NCI-H2196 (cell line): Measurements from ENCODE around the gene CTTNBP2NL.

Source experiments
- DNase-seq: peaks from one replicate; lab custom pipeline; 2025; ENCODE audit not compliant: unreplicated experiment; lab: John Stamatoyannopoulos, UW

The CTTNBP2NL gene

DNA sequence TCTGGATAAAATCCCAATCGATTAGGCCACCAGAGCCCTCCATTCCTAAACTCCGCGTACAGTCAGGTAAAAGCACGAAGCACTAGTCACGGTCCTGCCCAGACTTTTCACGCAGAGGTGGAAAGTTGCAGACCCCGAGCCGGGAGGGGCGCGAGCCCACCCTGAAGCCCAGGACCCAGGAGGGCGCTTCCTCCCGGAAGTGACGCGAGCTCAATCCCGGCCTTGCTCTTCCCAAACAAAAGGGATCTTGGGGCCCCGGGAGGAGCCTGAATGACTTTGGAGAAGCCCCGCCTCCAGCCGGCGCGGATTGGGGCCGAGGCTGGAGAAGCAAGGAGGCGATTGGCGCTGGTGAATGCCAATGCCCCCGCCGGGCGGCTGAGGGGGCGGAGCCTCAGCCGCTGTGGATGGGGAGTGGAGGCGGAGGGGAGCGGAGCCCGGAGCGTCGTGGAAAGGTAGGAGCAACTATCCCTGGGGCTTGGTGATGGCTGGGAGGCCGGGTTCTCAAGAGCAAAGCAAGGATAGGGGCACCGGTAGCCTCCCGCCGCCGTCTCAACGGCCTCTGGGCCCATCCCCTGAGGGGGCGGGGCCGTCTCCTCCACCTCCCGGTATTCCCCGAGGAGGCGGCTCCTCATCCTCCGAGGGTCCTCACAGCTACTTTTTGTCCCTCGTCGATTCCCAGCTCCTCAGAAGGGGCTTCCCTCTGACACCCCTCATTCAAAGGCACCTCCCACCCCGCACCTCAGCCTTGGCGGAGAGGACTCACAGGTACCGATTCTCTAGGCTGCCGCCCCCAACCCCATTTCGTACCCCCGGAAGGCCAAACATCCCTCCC, at the start of gene CTTNBP2NL:
TSS of gene CTTNBP2NL (plus strand) at position 394 of the 832 bp plus-strand sequence. CDS start 19,952 bp downstream, outside the sequence.
- peak; percentile 96 for DNase-seq

DNA sequence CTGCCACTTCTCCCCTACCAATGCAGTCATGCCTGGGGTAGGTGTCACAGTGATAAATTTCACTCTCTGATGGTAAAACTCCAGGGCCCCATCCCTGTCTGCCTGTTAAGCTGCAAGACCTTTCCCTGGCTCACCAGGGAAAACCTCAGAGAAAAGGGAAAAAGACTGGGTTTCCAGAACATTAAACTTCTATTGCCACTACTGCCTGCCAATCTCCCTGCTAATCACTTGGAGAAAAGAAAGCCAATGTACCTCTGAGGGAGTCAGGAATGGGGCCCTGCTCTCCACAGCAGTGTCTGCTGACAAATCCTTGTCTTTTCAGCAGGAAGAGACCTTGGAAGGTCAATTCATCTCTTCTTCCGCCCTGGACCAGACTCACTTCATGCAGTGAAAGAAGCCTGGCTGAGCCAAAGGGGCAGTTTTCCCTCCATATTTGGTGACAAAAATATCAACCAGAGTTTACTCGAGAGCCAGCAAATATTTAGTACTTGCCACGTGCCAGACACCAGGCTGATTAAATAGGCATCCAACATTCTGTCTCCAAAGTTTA, 49.1 kb upstream of the CTTNBP2NL start:
- no peak for DNase-seq

- no peak for DNase-seq
Measured at GRCh38 chr1:112356765-112357164, 39.2 kb upstream of the CTTNBP2NL start.

- no peak for DNase-seq
Measured at GRCh38 chr1:112357467-112357866, 38.5 kb upstream of the CTTNBP2NL start.

GRCh38 chr1:112358061-112358770, 37.8 kb upstream of the CTTNBP2NL start:
- no peak for DNase-seq

GRCh38 chr1:112358798-112359408, 37.1 kb upstream of the CTTNBP2NL start:
- peak; percentile 58 for DNase-seq

DNA sequence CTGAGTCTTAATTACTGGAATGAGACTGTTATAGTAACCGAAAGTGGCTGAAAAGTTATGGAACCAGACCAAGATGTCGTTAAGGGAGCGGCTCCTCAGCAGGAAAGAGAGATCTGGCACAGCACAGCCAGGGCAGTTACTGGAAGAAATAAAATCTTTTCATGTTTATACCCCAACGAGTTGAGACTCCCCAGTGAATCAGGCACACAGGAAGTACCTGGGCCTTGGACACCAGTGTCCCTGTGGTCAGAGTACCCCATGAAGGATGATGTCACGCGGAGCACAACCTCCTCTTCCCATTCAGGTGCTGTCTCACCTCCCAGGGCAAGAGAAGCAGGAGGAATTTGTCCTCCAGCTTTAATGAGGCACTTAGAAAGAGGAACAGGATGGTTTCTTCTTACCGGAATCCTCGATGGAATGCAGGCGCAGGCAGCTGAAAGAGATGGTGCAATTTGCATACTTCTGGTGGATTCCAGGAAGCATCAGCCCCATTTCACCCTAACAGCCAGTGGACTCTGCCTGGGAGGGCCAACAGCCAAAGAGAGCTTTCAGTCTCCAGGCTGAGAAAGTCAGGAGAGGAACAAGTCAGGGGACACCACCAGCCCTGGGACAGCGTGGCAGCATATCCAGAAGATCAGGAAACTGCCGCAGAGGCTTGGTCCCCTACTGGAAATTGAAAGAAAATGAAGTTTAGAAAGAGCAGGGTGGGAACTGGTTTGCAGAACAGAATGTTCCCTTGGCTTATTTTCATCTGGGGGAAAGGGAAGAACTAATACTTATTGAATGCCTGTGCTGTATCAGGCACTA, 35.9 kb upstream of the CTTNBP2NL start:
- DNase-seq: no peak

- DNase-seq: no peak
Measured at GRCh38 chr1:112363636-112364035, 32.4 kb upstream of the CTTNBP2NL start.

GRCh38 chr1:112368198-112368597, 27.8 kb upstream of the CTTNBP2NL start:
- no peak for DNase-seq

GRCh38 chr1:112369392-112370285, 26.4 kb upstream of the CTTNBP2NL start:
- peak; percentile 87 for DNase-seq

GRCh38 chr1:112370996-112371395, 25.0 kb upstream of the CTTNBP2NL start:
- no peak for DNase-seq

DNA sequence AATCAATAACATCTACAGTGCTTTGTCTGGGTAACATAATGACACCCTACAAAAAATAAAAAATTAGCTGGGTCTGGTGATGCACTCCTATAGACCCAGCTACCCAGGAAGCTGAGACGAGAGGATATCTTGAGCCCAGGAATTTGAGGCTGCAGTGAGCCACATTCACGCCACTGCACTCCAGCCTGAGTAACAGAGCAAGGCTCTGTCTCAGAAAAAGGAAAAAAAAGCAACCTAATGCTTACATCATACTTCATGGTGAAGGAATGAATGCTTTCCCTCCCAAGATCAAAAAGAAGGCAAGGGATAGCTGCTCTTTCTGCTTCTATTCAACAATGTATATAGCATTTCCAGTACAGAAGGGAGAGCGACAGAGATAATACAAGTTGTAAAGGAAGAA, 24.2 kb upstream of the CTTNBP2NL start:
- DNase-seq: no peak

DNA sequence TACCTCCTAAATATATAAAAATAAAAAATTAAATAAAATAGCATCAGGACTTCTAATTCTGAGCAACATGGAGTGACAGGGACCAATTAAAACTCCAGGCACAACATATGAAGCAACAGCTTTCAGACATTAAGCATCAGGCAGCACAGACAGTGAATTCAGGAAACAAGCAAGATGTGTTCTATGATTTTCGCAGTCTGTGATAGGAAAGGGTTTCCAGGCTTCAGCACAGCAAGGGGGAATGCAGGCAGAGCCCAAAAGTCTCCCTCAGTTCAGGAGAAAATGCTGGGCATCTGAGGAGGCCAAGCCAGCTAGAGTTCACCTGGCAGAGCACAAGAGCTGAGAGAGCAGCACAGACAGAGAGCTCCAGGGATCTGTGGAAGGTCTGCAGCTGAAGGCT, 22.2 kb upstream of the CTTNBP2NL start:
- DNase-seq: no peak

DNA sequence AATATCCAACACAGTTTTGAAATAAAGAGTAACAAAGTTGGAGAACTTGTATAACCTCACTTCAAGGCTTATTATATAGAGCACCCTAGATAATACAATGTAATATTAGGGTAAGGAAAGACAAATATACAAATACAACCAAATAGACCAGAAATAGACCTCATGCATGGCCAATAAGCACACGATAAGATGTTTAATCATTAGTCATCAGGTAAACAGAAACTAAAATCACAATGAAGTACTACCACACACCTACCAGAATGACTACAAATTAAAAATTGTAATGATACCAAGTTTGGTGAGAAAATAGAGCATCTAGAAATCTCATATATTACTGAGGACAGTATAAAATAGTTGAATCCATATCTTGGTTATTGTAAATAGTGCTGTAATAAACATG, 20.3 kb upstream of the CTTNBP2NL start:
- no peak for DNase-seq

DNA sequence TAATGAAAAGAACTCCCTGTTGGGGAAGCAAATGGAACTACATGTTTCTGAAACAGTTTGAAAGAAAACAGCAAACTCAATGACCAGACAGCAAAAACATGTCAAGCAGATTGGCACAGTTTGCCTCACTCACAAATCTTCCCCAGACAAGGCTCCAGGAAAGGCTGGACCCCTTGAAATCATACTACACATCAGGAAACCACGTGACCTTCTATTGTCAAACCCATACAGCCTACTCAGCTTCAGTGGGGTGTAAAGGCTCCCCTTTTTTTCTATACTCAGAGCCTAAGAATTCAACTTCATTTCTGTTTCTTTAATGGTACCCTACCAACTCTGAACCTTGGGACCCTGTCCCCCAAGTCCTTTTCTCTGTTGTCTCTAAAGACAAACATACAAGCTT, 15.7 kb upstream of the CTTNBP2NL start:
- DNase-seq: no peak

DNA sequence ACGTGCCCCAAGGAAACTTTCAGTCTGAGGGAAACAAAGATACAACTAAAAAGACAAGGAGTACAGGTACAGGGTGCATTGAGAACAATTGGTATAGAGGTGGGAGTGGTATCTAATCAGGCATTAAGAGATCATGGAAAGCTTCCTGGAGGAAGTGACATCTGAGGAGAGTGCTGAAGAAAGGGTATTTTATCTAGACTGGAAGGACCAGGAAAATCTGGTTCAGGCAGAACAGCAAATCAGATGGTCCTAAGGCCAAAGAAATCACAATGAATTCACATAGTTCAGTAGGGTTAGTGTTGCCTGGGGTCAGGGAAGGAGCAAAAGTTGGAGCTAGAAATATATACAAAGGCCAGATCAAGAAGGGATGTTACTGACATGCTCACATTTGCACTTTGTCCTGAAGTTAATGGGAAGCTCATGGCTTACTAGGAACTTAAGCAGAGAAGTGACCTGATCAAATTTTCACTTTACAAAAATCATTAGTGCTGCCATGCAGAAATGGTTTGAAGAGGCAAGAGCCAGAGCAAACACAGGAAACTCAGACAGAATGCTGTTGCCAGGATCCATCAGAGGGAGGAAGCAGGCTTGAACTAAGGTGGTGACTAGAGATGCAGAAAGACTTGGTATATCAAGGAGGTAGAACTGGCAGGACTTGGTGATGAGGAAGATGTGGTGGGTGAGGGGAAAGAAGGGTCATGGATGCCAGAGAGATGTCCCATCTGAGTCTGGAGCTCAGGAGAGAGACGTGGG, 14.5 kb upstream of the CTTNBP2NL start:
- no peak for DNase-seq

GRCh38 chr1:112383759-112384370, 12.1 kb upstream of the CTTNBP2NL start:
- DNase-seq: no peak

- no peak for DNase-seq
Measured at GRCh38 chr1:112386024-112386723, 9.8 kb upstream of the CTTNBP2NL start.
